Cortex of kidney (tissue), 1 donor: ENCODE data around the gene MIER3.

Experiments used
- DNase-seq: peaks from one replicate; lab custom pipeline; 2025; lab: John Stamatoyannopoulos, UW

MIER3 gene

GRCh38 chr5:56898213-56898612 lies 53.7 kb downstream of the MIER3 start:
- DNase-seq = no peak

DNA sequence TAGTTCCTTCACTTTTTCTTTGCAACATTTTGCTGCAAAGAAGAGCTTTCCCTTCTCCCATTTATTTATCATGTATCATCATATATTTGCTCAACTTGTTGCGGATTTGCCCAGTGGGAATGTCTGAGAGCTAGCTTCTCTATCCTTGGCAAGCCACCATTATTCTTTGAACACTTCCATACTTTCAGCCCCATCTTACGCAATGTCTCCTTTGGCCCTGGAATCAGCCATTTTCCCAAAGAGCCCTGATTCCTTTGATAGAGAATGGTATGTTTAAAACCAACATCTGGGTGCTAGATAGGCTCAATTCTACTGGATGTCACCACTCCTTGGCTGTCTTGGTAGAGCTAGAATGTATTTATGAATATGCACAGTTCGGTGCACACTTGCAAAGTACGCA lies 55.2 kb downstream of the MIER3 start:
- DNase-seq = no peak

DNA sequence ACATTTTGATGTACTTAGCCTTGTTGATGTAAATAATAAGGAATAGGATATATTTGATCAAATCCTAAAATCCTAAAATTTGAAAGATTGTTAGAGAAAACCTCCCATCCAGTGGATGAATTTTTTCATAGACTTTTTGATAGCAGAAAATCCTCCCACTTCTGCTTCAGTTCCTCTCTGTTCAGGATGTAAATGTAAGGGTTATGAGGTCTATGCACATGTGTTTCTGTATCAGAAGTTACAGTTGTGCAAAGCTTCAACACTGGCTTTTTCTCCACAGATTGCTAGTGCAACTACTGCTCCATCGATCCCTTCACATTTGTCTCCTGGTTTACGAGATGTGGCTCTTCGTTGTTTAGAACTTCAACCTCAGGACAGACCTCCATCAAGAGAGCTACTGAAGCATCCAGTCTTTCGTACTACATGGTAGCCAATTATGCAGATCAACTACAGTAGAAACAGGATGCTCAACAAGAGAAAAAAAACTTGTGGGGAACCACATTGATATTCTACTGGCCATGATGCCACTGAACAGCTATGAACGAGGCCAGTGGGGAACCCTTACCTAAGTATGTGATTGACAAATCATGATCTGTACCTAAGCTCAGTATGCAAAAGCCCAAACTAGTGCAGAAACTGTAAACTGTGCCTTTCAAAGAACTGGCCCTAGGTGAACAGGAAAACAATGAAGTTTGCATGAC lies 58.5 kb downstream of the MIER3 start:
- no peak for DNase-seq

GRCh38 chr5:56881571-56881970 lies 70.4 kb downstream of the MIER3 start:
- no peak for DNase-seq

- DNase-seq = no peak
Observed at GRCh38 chr5:56876327-56876726, 75.6 kb downstream of the MIER3 start.

- no peak for DNase-seq
Observed at GRCh38 chr5:56873056-56873455, 78.9 kb downstream of the MIER3 start.

GRCh38 chr5:56871777-56872176 lies 80.1 kb downstream of the MIER3 start:
- DNase-seq = no peak
